GM18505 (cell line): ENCODE data around the gene SCGB1C1.

Experiments
- ATAC-seq: cut with Tn5 transposase; IDR thresholded peaks from one replicate; pipeline ENCODE4 v1.9.1; 2021; ENCODE audit not compliant: unreplicated experiment
- POLR2A ChIP-seq: IDR thresholded peaks from 4 replicates; pipeline ENCODE4 v1.6.1; 2011; ENCODE audit warnings: borderline replicate concordance; ENCODE audit not compliant: insufficient read depth, insufficient read length; ENCODE audit errors: extremely low read depth

Gene SCGB1C1

GRCh38 chr11:200224-201003 lies 7.5 kb downstream of the SCGB1C1 start:
- TF ChIP-seq POLR2A, result peak; percentile 5
- ATAC-seq, result no peak

- no peak for ATAC-seq
- no peak for TF ChIP-seq POLR2A
Measured at GRCh38 chr11:201966-202365, 9.1 kb downstream of the SCGB1C1 start.

- no peak for ATAC-seq
- no peak for TF ChIP-seq POLR2A
Measured at GRCh38 chr11:202490-202889, 9.6 kb downstream of the SCGB1C1 start.

GRCh38 chr11:203056-203944 lies 10.4 kb downstream of the SCGB1C1 start:
- ATAC-seq, result no peak
- no peak for TF ChIP-seq POLR2A

GRCh38 chr11:203945-204586 lies 11.2 kb downstream of the SCGB1C1 start:
- TF ChIP-seq POLR2A, result no peak
- no peak for ATAC-seq

GRCh38 chr11:204587-205109 lies 11.8 kb downstream of the SCGB1C1 start:
- no peak for TF ChIP-seq POLR2A
- ATAC-seq, result no peak

- ATAC-seq, result no peak
Measured at GRCh38 chr11:205221-206001, 12.5 kb downstream of the SCGB1C1 start.

GRCh38 chr11:206002-206384 lies 13.1 kb downstream of the SCGB1C1 start:
- ATAC-seq, result no peak
- TF ChIP-seq POLR2A, result no peak

More at GRCh38 chr11:205221-206001, 12.5 kb downstream of the SCGB1C1 start:
- TF ChIP-seq POLR2A, result no peak

GRCh38 chr11:206526-207207 lies 13.8 kb downstream of the SCGB1C1 start:
- ATAC-seq, result no peak
- TF ChIP-seq POLR2A, result no peak

GRCh38 chr11:207208-207862 lies 14.5 kb downstream of the SCGB1C1 start, which contains the start of the genes BET1L and RIC8A:
Gene BET1L, minus strand, starts transcription at chr11:207399. Its CDS starts 78 bp downstream, at chr11:207321.
Gene RIC8A, plus strand, starts transcription at chr11:207708. Its CDS starts 1,147 bp downstream, at chr11:208855.
- ATAC-seq, result peak; percentile 69
- peak; percentile 94 for TF ChIP-seq POLR2A

GRCh38 chr11:207863-208180 lies 14.9 kb downstream of the SCGB1C1 start:
- peak; percentile 20 for ATAC-seq
- no peak for TF ChIP-seq POLR2A
